GM21515 (cell line): Measurements from ENCODE around the gene ZNF362.
"Not testable (repeated sequence)": the region's sequence is repeated elsewhere in the genome, so short reads cannot be mapped to it uniquely, and the experiment has no call there.

Source experiments
- ATAC-seq: cut with Tn5 transposase; IDR thresholded peaks from one replicate; pipeline ENCODE4 v1.9.1; 2021; ENCODE audit not compliant: unreplicated experiment

The ZNF362 gene

DNA sequence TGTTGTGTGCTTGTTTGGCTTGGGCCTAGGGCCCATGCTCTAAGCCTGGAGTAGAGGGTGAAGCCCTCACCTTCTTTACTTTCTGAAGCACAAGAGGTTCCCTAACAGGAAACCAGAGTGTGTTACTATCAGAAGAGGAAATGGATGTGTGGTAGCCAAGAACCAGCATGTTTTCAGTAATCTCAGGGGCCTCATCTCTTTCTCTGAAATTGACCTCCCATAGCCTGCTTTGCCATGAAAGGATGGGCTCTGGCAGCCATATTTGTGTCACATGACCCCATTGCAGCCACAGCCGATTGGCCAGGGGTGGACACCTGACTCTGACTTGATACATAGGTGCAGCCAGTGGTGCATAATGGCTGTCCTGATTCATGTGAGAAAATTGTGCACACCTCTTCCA, 46.0 kb downstream of the ZNF362 start:
- ATAC-seq: no peak

DNA sequence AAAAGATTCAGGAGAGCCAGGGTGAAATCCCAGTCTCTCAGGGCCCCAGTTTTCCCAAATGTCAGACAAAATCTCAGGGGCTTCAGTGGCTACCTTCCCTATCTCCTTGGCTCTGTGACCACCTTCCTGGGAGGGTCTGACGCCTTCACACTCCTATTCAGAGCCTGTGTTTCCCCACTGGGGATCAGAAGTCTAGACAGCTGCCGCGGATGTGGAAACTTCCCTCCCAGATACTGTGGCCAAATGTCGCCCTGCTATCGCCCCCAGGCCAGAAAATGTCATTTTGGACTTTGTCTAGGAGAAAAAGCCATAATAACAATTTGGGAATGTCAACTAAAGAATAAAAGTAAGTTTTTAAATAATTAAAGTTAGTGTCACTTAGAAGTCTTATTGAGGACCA, 48.7 kb downstream of the ZNF362 start:
- no peak for ATAC-seq

- ATAC-seq: no peak
Measured at GRCh38 chr1:33305816-33306652, 49.7 kb downstream of the ZNF362 start.

DNA sequence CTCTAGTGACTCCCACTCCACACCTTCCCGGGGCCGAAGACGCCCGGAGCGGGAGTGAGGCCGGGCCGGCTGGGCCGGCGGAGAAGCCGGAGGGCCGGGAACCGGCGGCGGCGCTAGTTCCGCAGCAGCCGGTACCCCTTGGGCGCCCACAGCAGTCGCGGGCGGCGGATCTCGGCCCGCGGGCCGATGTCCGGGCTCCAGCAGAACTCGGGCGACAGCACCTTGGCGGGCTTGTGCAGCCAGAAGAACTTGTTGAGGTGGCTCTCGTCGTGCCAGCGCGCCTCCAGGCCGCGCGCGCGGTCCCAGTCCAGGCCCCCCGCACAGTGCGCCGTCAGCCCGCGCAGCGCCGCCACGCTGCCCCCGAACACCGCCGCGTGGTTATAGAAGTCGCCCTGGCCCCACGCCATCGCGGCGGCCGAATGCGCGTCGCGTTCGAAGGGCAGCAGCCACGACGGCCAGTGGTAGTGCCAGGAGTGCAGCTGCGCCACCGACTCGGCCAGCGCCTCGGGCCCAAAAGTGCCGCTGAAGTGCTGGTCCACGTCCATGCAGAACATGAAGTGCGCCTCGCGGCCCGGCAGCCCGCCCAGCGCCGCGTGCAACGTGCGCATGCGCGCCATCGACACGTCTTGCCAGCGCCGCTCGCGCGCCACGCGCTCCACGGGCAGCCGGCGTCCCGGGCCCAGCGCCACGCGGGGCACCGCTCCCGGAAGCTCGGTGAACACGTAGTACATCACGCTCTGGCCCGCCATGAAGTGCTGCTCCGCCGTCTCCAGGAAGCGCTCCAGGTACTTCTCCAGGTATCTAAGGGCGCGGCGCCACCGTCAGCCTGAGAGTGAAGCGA, 50.6 kb downstream of the ZNF362 start:
- ATAC-seq: no peak

DNA sequence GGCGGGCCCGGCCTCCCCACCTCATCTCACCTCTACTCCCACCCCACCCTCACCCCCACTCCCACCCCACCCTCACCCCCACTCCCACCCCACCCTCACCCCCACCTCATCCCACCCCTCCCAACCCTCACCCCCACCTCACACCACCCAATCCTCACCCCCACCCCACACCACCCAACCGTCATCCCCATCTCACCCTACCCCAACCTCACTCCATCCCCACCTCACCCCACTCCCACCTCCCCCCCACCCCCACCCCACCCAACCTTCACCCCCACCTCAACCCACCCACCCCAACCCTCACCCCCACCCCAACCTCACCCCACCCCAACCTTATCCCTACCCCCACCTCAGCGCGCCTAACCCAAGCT, 51.2 kb downstream of the ZNF362 start:
- no peak for ATAC-seq

DNA sequence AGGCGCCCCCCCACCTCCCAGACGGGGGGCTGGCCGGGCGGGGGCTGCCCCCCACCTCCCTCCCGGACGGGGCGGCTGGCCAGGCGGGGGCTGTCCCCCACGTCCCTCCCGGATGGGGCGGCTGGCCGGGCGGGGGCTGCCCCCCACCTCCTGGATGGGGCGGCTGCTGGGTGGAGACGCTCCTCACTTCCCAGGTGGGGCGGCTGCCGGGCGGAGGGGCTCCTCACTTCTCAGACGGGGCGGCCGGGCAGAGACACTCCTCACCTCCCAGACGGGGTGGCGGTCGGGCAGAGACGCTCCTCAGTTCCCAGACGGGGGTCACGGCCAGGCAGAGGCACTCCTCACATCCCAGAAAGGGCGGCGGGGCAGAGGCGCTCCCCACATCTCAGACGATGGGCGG, 53.1 kb downstream of the ZNF362 start:
- not testable (repeated sequence) for ATAC-seq

DNA sequence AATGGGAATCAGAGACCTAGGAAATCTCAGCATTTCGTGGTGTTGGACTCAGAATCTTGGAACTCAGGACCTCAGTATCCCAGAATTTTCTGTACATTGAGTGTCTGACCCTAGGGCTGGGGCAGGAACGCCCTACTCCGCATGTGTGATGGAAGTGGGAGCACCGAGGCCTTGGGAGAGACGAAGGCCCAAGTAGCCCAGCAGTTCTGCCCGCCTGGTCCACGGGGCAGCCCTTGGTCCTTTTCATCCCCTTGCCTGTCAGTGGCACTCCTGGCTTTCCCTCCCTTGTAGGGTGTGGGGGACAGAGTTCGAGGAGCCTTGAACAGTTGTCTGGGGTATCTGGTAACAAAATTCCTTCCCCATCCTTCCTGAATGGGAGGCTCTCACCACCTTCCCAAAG, 54.4 kb downstream of the ZNF362 start:
- ATAC-seq: no peak

- ATAC-seq: no peak
Measured at GRCh38 chr1:33311706-33312412, 55.6 kb downstream of the ZNF362 start.

GRCh38 chr1:33312413-33312749, 56.1 kb downstream of the ZNF362 start:
- ATAC-seq: no peak

DNA sequence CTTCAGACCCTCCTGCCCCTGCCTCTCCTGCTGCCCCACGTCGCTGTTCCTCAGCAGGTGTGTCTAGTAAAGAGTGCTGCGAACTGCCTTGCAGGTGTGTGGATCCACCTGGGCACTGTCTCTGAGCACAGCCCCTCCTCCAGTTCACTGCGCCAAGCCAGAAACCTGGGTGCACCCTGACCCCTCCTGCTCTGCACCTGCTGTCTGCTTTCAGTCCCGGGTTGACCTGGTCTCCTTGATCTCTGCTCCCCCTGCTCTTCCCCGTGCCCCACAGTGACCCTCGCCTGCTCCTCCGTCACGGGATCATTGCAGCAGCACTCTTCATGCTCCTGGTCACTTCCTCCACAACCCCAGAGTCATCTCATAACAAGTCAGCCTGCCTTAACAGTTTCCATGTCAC, 58.1 kb downstream of the ZNF362 start:
- ATAC-seq: no peak

DNA sequence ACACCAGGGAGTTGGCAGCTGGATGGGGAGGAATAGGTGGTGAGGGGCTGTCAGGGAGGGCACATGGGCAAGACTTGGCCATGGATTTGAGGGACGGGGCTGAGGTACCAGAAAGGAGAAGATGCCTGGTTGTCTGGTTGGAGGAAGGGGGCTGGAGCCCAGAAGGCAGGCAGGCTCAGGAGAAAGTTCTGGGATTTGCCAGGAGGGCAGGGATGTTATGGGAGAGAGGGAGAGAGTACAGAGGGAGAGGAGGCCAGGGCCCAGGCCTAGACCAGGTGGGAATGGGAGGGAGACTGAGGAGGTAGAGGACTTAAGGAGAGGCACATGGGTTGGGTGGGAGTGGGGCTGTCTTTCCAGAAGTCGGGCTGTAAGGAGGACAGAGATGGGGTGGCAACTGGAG, 60.3 kb downstream of the ZNF362 start:
- ATAC-seq: no peak

- ATAC-seq: no peak
Measured at GRCh38 chr1:33317354-33317753, 61.1 kb downstream of the ZNF362 start.

DNA sequence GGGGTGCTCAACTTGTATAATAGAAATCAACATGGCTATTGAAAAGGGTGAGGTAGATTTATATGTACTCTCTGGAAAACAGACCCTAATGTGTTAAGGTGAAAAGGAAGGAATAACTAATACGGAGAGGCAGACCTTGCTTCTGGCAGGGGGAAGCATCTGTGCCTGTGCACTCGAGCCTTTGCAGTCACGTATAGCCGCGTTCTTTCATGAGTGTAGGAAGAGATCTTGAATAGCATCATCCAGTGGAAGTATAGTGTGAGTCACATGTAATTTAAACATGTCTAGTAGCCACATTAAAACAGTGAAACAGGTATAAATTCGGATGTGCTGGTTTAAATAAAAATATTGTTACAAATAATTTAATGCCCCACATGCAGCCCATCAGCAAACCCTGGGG, 61.7 kb downstream of the ZNF362 start:
- ATAC-seq: no peak

GRCh38 chr1:33319186-33319948, 63.1 kb downstream of the ZNF362 start:
- ATAC-seq: no peak

DNA sequence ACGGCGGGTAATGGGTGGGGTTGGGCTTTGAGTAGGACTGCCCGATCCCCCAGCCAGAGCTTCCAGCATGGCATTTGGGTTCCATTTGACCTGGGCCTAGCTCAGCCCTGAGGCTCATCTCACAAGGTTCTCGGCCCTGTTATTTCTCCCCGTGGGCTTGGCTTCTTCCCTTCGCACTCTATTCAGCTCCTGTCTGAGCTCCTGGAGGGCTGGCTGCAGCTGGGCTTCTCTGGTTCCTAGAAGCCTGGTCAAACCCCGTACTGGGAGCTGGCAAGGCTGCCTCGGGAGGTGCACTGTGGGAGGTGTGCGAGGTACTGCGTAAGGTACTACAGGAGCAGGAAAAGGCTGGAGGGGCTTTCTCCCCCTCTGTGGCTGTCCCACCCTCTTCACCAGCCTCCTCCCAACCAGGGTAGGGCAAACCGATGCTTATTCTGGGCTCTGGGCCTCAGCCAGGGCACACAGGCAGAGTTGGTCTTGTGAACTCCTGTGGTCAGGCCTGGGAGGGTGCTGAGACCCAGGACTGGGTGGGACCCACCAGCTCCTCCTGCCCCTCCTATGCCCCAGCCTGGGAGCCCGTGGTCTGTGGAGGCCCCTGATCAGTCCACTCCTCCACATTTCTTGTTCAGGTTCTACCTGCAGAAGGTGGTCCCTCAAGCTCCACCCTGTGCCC, 63.8 kb downstream of the ZNF362 start:
- no peak for ATAC-seq

- no peak for ATAC-seq
Measured at GRCh38 chr1:33320619-33321165, 64.4 kb downstream of the ZNF362 start, which contains the start of gene A3GALT2. TSS of gene A3GALT2 (minus strand) at chr1:33321098. CDS start at chr1:33321098, 0 bp downstream.

DNA sequence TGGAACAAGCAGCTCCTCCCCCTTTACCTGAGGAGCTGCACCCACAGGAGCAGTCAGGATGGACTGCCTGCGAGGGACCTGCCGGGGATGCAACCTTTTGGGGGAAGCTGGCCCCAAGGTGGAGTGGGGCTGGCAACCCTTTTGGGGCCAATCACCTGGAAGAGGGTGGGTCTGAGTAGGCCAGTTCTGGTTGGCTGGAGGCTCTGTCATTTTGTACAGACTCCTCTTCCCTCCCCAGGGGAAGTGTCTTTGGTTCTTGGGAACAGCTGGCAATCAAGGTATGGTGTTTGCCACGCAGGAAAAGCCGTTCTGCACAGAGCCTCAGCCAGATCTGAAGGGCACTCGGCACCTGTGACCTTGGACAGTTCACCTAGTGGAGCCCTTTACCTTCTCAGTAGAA, 64.9 kb downstream of the ZNF362 start:
- ATAC-seq: no peak

GRCh38 chr1:33322109-33322508, 65.8 kb downstream of the ZNF362 start:
- no peak for ATAC-seq

DNA sequence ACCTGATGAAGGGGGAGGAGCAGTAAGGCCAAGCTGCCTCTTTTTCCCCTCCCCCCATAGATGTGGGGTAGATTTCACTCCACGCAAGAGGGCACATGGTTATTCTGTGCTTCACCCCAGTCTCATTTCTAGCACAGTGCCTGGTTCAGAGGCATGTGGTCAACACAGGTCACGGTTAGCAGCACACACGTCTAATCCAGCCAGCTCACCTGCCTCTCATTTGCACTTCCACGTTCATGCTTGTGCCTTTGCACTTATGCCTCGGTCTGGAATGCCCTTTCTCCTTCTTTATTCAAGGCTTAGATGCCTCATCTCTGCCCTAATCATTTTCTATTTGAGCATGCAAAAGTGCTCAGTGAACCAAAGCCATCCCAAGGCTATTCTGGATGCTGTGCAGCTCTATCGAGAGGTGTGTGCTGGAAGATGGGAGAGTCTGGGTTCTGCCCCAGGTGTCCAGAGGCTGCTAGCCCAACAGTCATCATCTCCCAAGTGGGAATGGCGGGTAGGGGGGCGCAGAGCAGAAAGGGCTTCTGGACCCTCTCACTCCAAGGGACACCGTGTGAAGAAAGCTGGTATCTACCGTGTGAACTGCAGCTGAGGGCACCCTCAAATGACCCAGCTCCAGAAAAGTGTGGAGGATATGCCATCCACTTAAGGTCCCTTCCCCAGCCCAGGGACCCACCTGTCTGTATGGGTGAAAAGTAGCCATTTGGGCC, 66.7 kb downstream of the ZNF362 start:
- no peak for ATAC-seq
